Mesendoderm (in vitro differentiated cells): ENCODE results near the gene EP400.

Experiments
- DNase-seq: peaks from one replicate; pipeline ENCODE4 v3.0.0; 2013
- H2AK5ac ChIP-seq: 2 replicates; pipeline ENCODE4 v1.6.1; 2013; ENCODE audit warnings: low read length, inconsistent platforms
- H2BK120ac ChIP-seq: 2 replicates; pipeline ENCODE4 v1.6.1; 2013; ENCODE audit warnings: low read depth, mild to moderate bottlenecking, low read length, moderate library complexity, mixed read lengths
- H2BK15ac ChIP-seq: replicated peaks from 2 replicates; pipeline ENCODE4 v1.6.1; 2013; ENCODE audit warnings: low read depth, mild to moderate bottlenecking, moderate library complexity
- H2BK5ac ChIP-seq: 2 replicates; pipeline ENCODE4 v1.6.1; 2013; ENCODE audit warnings: low read length, inconsistent platforms
- H3K18ac ChIP-seq: 2 replicates; pipeline ENCODE4 v1.6.1; 2013; ENCODE audit warnings: mild to moderate bottlenecking, low read length, mixed read lengths
- H3K23ac ChIP-seq: one replicate; pipeline ENCODE4 v1.6.1; 2013; ENCODE audit warnings: low read length
- H3K27ac ChIP-seq: 2 replicates; pipeline ENCODE4 v1.5.1; 2013; ENCODE audit warnings: low read depth, mild to moderate bottlenecking, inconsistent platforms, low read length, moderate library complexity
- H3K27me3 ChIP-seq: 2 replicates; pipeline ENCODE4 v1.6.1; 2013; ENCODE audit warnings: low read length, control low read depth, mild to moderate bottlenecking, inconsistent platforms; ENCODE audit not compliant: insufficient read depth, poor library complexity
- H3K36me3 ChIP-seq: 2 replicates; pipeline ENCODE4 v1.6.1; 2013; ENCODE audit warnings: low read length, inconsistent platforms; ENCODE audit not compliant: control insufficient read depth, insufficient read depth
- H3K4ac ChIP-seq: one replicate; pipeline ENCODE4 v1.6.1; 2013; ENCODE audit warnings: low read depth, mild to moderate bottlenecking, low read length, moderate library complexity
- H3K4me1 ChIP-seq: 2 replicates; pipeline ENCODE4 v1.6.1; 2013; ENCODE audit warnings: low read depth, low read length, inconsistent platforms; ENCODE audit not compliant: control insufficient read depth
- H3K4me2 ChIP-seq: 2 replicates; pipeline ENCODE4 v1.6.1; 2013; ENCODE audit warnings: low read length
- H3K4me3 ChIP-seq: 2 replicates; pipeline ENCODE4 v1.5.1; 2013; ENCODE audit warnings: mild to moderate bottlenecking, low read length
- H3K56ac ChIP-seq: one replicate; pipeline ENCODE4 v1.6.1; 2013; ENCODE audit warnings: low read length
- H3K79me1 ChIP-seq: 2 replicates; pipeline ENCODE4 v1.6.1; 2013; ENCODE audit warnings: low read length, inconsistent platforms
- H3K79me2 ChIP-seq: 2 replicates; pipeline ENCODE4 v1.6.1; 2013; ENCODE audit warnings: mild to moderate bottlenecking, low read length; ENCODE audit not compliant: control insufficient read depth, insufficient read depth
- H3K9ac ChIP-seq: 2 replicates; pipeline ENCODE4 v1.6.1; 2013; ENCODE audit warnings: low read length, inconsistent platforms
- H4K5ac ChIP-seq: one replicate; pipeline ENCODE4 v1.6.1; 2013; ENCODE audit warnings: low read length
- H4K8ac ChIP-seq: one replicate; pipeline ENCODE4 v1.6.1; 2013; ENCODE audit warnings: low read depth, mild to moderate bottlenecking, control low read depth, low read length, moderate library complexity
- WGBS: extraction: QIAGEN DNeasy Blood & Tissue Kit; methylation state at CpG from one replicate; pipeline ENCODE4 v1.1.7; 2013; ENCODE audit warnings: low lambda C conversion rate, missing lambda C conversion rate; ENCODE audit not compliant: insufficient coverage; ENCODE audit errors: extremely low coverage; 5-methylcytosine and 5-hydroxymethylcytosine counted together

The EP400 gene

GRCh38 chr12:131939007-131939406 lies 10.7 kb upstream of the EP400 start:
- H3K27ac ChIP-seq: no peak overlapping the region
- no peaks in the 10 kb centered on the region for H3K79me2 ChIP-seq
- no peaks in the 10 kb centered on the region for H3K4me1 ChIP-seq
- no peak overlapping the region for H3K4me2 ChIP-seq
- no peak for DNase-seq
- H3K36me3 ChIP-seq: peaks cover 21% of the 10 kb centered on the region
- no peak overlapping the region for H3K9ac ChIP-seq
- H3K23ac ChIP-seq: no peak overlapping the region
- no CpG with 5 or more reads among the region's 16 CpGs for WGBS
- H4K8ac ChIP-seq: no peak overlapping the region
- H3K56ac ChIP-seq: no peak overlapping the region
- H3K18ac ChIP-seq: no peak overlapping the region
- no peaks in the 10 kb centered on the region for H3K27me3 ChIP-seq
- no peak overlapping the region for H2AK5ac ChIP-seq
- H3K79me1 ChIP-seq: peaks cover 2% of the 10 kb centered on the region
- no peak overlapping the region for H3K4me3 ChIP-seq
- H2BK120ac ChIP-seq: no peak overlapping the region
- H4K5ac ChIP-seq: no peak overlapping the region
- H2BK5ac ChIP-seq: no peak overlapping the region
- no peak overlapping the region for H3K4ac ChIP-seq
- H2BK15ac ChIP-seq: no peak overlapping the region

- no peaks in the 10 kb centered on the region for H3K79me2 ChIP-seq
- peaks cover 25% of the 10 kb centered on the region for H3K36me3 ChIP-seq
- no peak overlapping the region for H3K4ac ChIP-seq
- no peak overlapping the region for H4K5ac ChIP-seq
- no peak overlapping the region for H2BK15ac ChIP-seq
- H3K27me3 ChIP-seq: no peaks in the 10 kb centered on the region
- H3K79me1 ChIP-seq: peaks cover 2% of the 10 kb centered on the region
- no peak overlapping the region for H3K9ac ChIP-seq
- no peak overlapping the region for H2BK5ac ChIP-seq
- no peak overlapping the region for H3K56ac ChIP-seq
- no peak for DNase-seq
- H2AK5ac ChIP-seq: no peak overlapping the region
- no peak overlapping the region for H3K4me2 ChIP-seq
- H3K27ac ChIP-seq: no peak overlapping the region
- no peak overlapping the region for H4K8ac ChIP-seq
- no CpG with 5 or more reads among the region's 8 CpGs for WGBS
- no peak overlapping the region for H2BK120ac ChIP-seq
- no peaks in the 10 kb centered on the region for H3K4me1 ChIP-seq
- no peak overlapping the region for H3K18ac ChIP-seq
- no peak overlapping the region for H3K23ac ChIP-seq
- no peak overlapping the region for H3K4me3 ChIP-seq
Measured at GRCh38 chr12:131940141-131940547, 9.6 kb upstream of the EP400 start.

- Histone ChIP-seq H4K5ac (no peak overlapping the region), H3K56ac (no peak overlapping the region), H3K27ac (no peak overlapping the region), H2BK5ac (no peak overlapping the region), H3K36me3 (peaks cover 25% of the 10 kb centered on the region), H4K8ac (no peak overlapping the region), H3K4ac (no peak overlapping the region), H2AK5ac (no peak overlapping the region), H3K9ac (no peak overlapping the region), H3K79me2 (no peaks in the 10 kb centered on the region), H3K4me1 (no peaks in the 10 kb centered on the region), H3K79me1 (peaks cover 2% of the 10 kb centered on the region), H3K4me3 (no peak overlapping the region), H2BK120ac (no peak overlapping the region), H3K4me2 (no peak overlapping the region), H3K18ac (no peak overlapping the region), H3K23ac (no peak overlapping the region), H2BK15ac (no peak overlapping the region), H3K27me3 (no peaks in the 10 kb centered on the region)
- no peak for DNase-seq
- WGBS: no CpG with 5 or more reads among the region's 46 CpGs
Measured at GRCh38 chr12:131941116-131941986, 8.4 kb upstream of the EP400 start.

GRCh38 chr12:131941987-131942341 lies 7.8 kb upstream of the EP400 start:
- Histone ChIP-seq H3K23ac (no peak overlapping the region), H3K79me1 (peaks cover 2% of the 10 kb centered on the region), H3K4me1 (no peaks in the 10 kb centered on the region), H4K8ac (no peak overlapping the region), H2AK5ac (no peak overlapping the region), H2BK120ac (no peak overlapping the region), H2BK5ac (no peak overlapping the region), H3K4me3 (no peak overlapping the region), H3K18ac (no peak overlapping the region), H3K79me2 (no peaks in the 10 kb centered on the region), H4K5ac (no peak overlapping the region), H3K4ac (no peak overlapping the region), H3K36me3 (peaks cover 25% of the 10 kb centered on the region), H3K27me3 (no peaks in the 10 kb centered on the region), H3K56ac (no peak overlapping the region), H3K27ac (no peak overlapping the region), H3K9ac (no peak overlapping the region), H3K4me2 (no peak overlapping the region), H2BK15ac (no peak overlapping the region)
- no peak for DNase-seq
- WGBS: no CpG with 5 or more reads among the region's 7 CpGs

GRCh38 chr12:131942671-131943070 lies 7.1 kb upstream of the EP400 start:
- WGBS: no CpG with 5 or more reads among the region's 12 CpGs
- DNase-seq: no peak

GRCh38 chr12:131943389-131943788 lies 6.4 kb upstream of the EP400 start:
- Histone ChIP-seq H3K4me3 (no peak overlapping the region), H2AK5ac (no peak overlapping the region), H3K4me1 (no peaks in the 10 kb centered on the region), H3K9ac (no peak overlapping the region), H2BK15ac (no peak overlapping the region), H2BK120ac (no peak overlapping the region), H3K4ac (no peak overlapping the region), H3K18ac (no peak overlapping the region), H2BK5ac (no peak overlapping the region), H3K4me2 (no peak overlapping the region), H4K8ac (no peak overlapping the region), H3K23ac (no peak overlapping the region), H4K5ac (no peak overlapping the region), H3K27me3 (no peaks in the 10 kb centered on the region), H3K27ac (no peak overlapping the region), H3K36me3 (peaks cover 25% of the 10 kb centered on the region), H3K79me2 (no peaks in the 10 kb centered on the region), H3K79me1 (peaks cover 2% of the 10 kb centered on the region), H3K56ac (no peak overlapping the region)
- WGBS: no CpG with 5 or more reads among the region's 8 CpGs
- no peak for DNase-seq

More at GRCh38 chr12:131942671-131943070, 7.1 kb upstream of the EP400 start:
- Histone ChIP-seq H3K4me1 (no peaks in the 10 kb centered on the region), H3K23ac (no peak overlapping the region), H4K5ac (no peak overlapping the region), H3K79me2 (no peaks in the 10 kb centered on the region), H3K4me3 (no peak overlapping the region), H2BK15ac (no peak overlapping the region), H3K36me3 (peaks cover 25% of the 10 kb centered on the region), H3K27me3 (no peaks in the 10 kb centered on the region), H2BK120ac (no peak overlapping the region), H2BK5ac (no peak overlapping the region), H4K8ac (no peak overlapping the region), H3K18ac (no peak overlapping the region), H3K9ac (no peak overlapping the region), H3K79me1 (peaks cover 2% of the 10 kb centered on the region), H3K56ac (no peak overlapping the region), H3K4ac (no peak overlapping the region), H3K4me2 (no peak overlapping the region), H3K27ac (no peak overlapping the region), H2AK5ac (no peak overlapping the region)
